K562 (cell line): ENCODE results near the gene NBPF3. TPM values are rescaled to one million over a fixed set of nuclear protein-coding genes. Genes with fewer than 3 reads are reported as not detected.

Experiments used
- BHLHE40 ChIP-seq: IDR thresholded peaks from 2 replicates; pipeline ENCODE4 v1.6.1; 2011; ENCODE audit warnings: low read length, improper control_type of control experiment
- CREB1 ChIP-seq, 2 experiments: sonication (generic) in 1 of 2; formaldehyde crosslinking in 1 of 2; IDR thresholded peaks; 2 replicates each; pipeline versions ENCODE4 v1.6.1 to v1.8.0; 2012 to 2022; ENCODE audit warnings: inconsistent platforms in 1 of 2, mild to moderate bottlenecking in 1 of 2, missing genetic modification reagents in 1 of 2, moderate library complexity in 1 of 2
- NBN ChIP-seq: fragments of 450-650 bp; IDR thresholded peaks from 2 replicates; pipeline ENCODE4 v1.6.1; 2016; ENCODE audit warnings: low read depth, mild to moderate bottlenecking
- RFX1 ChIP-seq: fragments of 450-650 bp; IDR thresholded peaks from 2 replicates; pipeline ENCODE4 v1.6.1; 2016; ENCODE audit warnings: mild to moderate bottlenecking, moderate library complexity
- TFAP4 ChIP-seq: sonication (generic); formaldehyde crosslinking; IDR thresholded peaks from 2 replicates; pipeline ENCODE4 v1.8.0; 2022; ENCODE audit warnings: missing genetic modification reagents, mild to moderate bottlenecking, moderate library complexity, borderline replicate concordance
- ZNF589 ChIP-seq: fragments of 200-800 bp; sonication (Bioruptor generic); IDR thresholded peaks from 2 replicates; pipeline ENCODE4 v1.6.1; 2016; ENCODE audit warnings: low read depth, missing genetic modification characterization, missing compliant biosample characterization
- polyA plus RNA-seq, 8 experiments: library from polyadenylated mRNA; depleted of rRNA in 4 of 8; stranded (reverse) in 5 of 8; unstranded in 3 of 8; fragments of >200 nt; fragmentation: Nextera tagmentation in 2 of 8; fragmentation: Illumina TruSeq in 1 of 8; extraction: Ambion mirVana in 2 of 8; extraction: Trizol in 1 of 8; gene quantifications; 2 replicates each; pipeline versions ENCODE4 v1.2.1 to v1.2.3, GENCODE V29; 2011 to 2014; ENCODE audit warnings: inconsistent platforms in 1 of 8, missing spikeins in 1 of 8
- total RNA-seq, 7 experiments: library from RNA; depleted of rRNA in 6 of 7; stranded (reverse); fragments of >200 nt in 6 of 7; fragmentation: Illumina TruSeq in 2 of 7; extraction: Trizol in 2 of 7; gene quantifications; 2 replicates each; pipeline versions ENCODE4 v1.2.1 to v1.2.3, GENCODE V29; 2011 to 2021; ENCODE audit warnings: low replicate concordance in 1 of 7
- TF ChIP-seq, protein P1 (sequence below): fragments of 450-650 bp; IDR thresholded peaks from 2 replicates; pipeline ENCODE4 v1.6.1; 2016; ENCODE audit warnings: mild to moderate bottlenecking, moderate library complexity
- TF ChIP-seq, protein P2 (sequence below), 2 experiments: fragments of 450-650 bp in 1 of 2; IDR thresholded peaks; 2 replicates each; pipeline ENCODE4 v1.6.1; 2011 to 2017; ENCODE audit warnings: low read depth in 2 of 2, antibody characterized with exemption in 1 of 2, borderline replicate concordance in 1 of 2, low read length in 1 of 2, mild to moderate bottlenecking in 1 of 2, mixed read lengths in 1 of 2; ENCODE audit not compliant: control insufficient read depth in 1 of 2

NBPF3 gene
- total and polyA plus RNA-seq, 9 of the 15 experiments (the other 6 are each of a cell fraction or from before 2014, with no cell fraction given): 1.5 to 7.3 (median 5.4) TPM

DNA sequence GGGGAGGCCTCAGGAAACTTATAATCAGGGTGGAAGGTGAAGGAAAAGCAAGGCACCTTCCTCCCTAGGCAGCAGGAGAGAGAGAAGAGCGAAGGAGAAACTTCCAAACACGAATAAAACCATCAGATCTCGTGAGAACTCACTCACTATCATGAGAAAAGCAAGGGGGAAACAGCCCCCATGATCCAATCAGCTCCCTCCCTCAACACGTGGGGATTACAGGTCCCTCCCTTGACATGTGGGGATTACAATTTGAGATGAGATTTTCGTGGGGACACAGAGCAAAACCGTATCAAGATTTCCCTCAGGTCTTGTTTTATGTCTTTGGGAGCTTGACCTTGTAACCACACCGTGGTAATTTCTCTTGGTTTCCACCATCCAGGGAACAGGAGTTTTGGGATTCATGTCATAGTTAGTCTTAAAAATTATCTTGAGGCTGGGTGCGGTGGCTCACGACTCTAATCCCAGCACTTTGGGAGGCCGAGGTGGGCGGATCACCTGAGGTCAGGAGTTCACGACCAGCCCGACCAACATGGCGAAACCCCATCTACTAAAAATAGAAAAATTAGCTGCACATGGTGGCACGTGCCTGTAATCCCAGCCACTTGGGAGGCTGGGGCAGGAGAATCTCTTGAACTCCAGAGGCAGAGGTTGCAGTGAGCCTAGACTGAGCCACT lies 47.2 kb upstream of the NBPF3 start (continued):
- TF ChIP-seq, protein P1, sequence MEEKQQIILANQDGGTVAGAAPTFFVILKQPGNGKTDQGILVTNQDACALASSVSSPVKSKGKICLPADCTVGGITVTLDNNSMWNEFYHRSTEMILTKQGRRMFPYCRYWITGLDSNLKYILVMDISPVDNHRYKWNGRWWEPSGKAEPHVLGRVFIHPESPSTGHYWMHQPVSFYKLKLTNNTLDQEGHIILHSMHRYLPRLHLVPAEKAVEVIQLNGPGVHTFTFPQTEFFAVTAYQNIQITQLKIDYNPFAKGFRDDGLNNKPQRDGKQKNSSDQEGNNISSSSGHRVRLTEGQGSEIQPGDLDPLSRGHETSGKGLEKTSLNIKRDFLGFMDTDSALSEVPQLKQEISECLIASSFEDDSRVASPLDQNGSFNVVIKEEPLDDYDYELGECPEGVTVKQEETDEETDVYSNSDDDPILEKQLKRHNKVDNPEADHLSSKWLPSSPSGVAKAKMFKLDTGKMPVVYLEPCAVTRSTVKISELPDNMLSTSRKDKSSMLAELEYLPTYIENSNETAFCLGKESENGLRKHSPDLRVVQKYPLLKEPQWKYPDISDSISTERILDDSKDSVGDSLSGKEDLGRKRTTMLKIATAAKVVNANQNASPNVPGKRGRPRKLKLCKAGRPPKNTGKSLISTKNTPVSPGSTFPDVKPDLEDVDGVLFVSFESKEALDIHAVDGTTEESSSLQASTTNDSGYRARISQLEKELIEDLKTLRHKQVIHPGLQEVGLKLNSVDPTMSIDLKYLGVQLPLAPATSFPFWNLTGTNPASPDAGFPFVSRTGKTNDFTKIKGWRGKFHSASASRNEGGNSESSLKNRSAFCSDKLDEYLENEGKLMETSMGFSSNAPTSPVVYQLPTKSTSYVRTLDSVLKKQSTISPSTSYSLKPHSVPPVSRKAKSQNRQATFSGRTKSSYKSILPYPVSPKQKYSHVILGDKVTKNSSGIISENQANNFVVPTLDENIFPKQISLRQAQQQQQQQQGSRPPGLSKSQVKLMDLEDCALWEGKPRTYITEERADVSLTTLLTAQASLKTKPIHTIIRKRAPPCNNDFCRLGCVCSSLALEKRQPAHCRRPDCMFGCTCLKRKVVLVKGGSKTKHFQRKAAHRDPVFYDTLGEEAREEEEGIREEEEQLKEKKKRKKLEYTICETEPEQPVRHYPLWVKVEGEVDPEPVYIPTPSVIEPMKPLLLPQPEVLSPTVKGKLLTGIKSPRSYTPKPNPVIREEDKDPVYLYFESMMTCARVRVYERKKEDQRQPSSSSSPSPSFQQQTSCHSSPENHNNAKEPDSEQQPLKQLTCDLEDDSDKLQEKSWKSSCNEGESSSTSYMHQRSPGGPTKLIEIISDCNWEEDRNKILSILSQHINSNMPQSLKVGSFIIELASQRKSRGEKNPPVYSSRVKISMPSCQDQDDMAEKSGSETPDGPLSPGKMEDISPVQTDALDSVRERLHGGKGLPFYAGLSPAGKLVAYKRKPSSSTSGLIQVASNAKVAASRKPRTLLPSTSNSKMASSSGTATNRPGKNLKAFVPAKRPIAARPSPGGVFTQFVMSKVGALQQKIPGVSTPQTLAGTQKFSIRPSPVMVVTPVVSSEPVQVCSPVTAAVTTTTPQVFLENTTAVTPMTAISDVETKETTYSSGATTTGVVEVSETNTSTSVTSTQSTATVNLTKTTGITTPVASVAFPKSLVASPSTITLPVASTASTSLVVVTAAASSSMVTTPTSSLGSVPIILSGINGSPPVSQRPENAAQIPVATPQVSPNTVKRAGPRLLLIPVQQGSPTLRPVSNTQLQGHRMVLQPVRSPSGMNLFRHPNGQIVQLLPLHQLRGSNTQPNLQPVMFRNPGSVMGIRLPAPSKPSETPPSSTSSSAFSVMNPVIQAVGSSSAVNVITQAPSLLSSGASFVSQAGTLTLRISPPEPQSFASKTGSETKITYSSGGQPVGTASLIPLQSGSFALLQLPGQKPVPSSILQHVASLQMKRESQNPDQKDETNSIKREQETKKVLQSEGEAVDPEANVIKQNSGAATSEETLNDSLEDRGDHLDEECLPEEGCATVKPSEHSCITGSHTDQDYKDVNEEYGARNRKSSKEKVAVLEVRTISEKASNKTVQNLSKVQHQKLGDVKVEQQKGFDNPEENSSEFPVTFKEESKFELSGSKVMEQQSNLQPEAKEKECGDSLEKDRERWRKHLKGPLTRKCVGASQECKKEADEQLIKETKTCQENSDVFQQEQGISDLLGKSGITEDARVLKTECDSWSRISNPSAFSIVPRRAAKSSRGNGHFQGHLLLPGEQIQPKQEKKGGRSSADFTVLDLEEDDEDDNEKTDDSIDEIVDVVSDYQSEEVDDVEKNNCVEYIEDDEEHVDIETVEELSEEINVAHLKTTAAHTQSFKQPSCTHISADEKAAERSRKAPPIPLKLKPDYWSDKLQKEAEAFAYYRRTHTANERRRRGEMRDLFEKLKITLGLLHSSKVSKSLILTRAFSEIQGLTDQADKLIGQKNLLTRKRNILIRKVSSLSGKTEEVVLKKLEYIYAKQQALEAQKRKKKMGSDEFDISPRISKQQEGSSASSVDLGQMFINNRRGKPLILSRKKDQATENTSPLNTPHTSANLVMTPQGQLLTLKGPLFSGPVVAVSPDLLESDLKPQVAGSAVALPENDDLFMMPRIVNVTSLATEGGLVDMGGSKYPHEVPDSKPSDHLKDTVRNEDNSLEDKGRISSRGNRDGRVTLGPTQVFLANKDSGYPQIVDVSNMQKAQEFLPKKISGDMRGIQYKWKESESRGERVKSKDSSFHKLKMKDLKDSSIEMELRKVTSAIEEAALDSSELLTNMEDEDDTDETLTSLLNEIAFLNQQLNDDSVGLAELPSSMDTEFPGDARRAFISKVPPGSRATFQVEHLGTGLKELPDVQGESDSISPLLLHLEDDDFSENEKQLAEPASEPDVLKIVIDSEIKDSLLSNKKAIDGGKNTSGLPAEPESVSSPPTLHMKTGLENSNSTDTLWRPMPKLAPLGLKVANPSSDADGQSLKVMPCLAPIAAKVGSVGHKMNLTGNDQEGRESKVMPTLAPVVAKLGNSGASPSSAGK: peak; percentile 92
- TF ChIP-seq BHLHE40 (peak; percentile 71), NBN (no peak), RFX1 (no peak), ZNF589 (CRISPR knock-in tag) (0 out of 2 replicates have a peak, but pooled peaks have one; percentile 42), CREB1 (IDR thresholded peaks at IDR 0.05) (no peak), CREB1 (CRISPR knock-in tag; IDR thresholded peaks at IDR 0.05) (peak; percentile 33; the same call in 1 of the 2 replicates), TFAP4 (CRISPR knock-in tag) (0 out of 2 replicates have a peak, but pooled peaks have one; percentile 20)
- TF ChIP-seq, protein P2, sequence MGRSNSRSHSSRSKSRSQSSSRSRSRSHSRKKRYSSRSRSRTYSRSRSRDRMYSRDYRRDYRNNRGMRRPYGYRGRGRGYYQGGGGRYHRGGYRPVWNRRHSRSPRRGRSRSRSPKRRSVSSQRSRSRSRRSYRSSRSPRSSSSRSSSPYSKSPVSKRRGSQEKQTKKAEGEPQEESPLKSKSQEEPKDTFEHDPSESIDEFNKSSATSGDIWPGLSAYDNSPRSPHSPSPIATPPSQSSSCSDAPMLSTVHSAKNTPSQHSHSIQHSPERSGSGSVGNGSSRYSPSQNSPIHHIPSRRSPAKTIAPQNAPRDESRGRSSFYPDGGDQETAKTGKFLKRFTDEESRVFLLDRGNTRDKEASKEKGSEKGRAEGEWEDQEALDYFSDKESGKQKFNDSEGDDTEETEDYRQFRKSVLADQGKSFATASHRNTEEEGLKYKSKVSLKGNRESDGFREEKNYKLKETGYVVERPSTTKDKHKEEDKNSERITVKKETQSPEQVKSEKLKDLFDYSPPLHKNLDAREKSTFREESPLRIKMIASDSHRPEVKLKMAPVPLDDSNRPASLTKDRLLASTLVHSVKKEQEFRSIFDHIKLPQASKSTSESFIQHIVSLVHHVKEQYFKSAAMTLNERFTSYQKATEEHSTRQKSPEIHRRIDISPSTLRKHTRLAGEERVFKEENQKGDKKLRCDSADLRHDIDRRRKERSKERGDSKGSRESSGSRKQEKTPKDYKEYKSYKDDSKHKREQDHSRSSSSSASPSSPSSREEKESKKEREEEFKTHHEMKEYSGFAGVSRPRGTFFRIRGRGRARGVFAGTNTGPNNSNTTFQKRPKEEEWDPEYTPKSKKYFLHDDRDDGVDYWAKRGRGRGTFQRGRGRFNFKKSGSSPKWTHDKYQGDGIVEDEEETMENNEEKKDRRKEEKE (IDR thresholded peaks at IDR 0.05; ENCODE audit: borderline replicate concordance in 1 of 2, control insufficient read depth in 1 of 2, low read depth in 2 of 2, low read length in 1 of 2): no peak
